Stimulated activated CD8-positive, alpha-beta memory T cell treated with anti-CD3 and anti-CD28 coated beads, Interleukin-7, amount 100 ng/mL, for 48 hours (primary cell): Measurements from ENCODE around the gene ARL6IP4.
A peak's percentile ranks its signal among the peaks of the same experiment; 100 is the strongest.
"Not testable (repeated sequence)": the region's sequence is repeated elsewhere in the genome, so short reads cannot be mapped to it uniquely, and the experiment has no call there.

ENCODE experiments used
- DNase-seq, 2 donors: peaks; one replicate each; pipeline ENCODE4 v3.0.0-alpha.2; 2020; ENCODE audit warnings: low read depth in 1 of 2; ENCODE audit errors: extremely low read depth in 1 of 2

ARL6IP4 gene

GRCh38 chr12:122980183-122981035 is at the start of gene ARL6IP4:
TSS of gene ARL6IP4 (plus strand) at chr12:122980681. CDS start at chr12:122981140, 459 bp downstream.
- DNase-seq, result peak; percentile 54

GRCh38 chr12:122932207-122932606 is 48.3 kb upstream of the ARL6IP4 start:
- DNase-seq, result no peak

GRCh38 chr12:122934722-122935121 is 45.8 kb upstream of the ARL6IP4 start:
- no peak for DNase-seq

- DNase-seq, result no peak
Observed at GRCh38 chr12:122935318-122935717, 45.2 kb upstream of the ARL6IP4 start.

- DNase-seq, result no peak
Observed at GRCh38 chr12:122937622-122938091, 42.8 kb upstream of the ARL6IP4 start.

GRCh38 chr12:122939125-122939524 is 41.4 kb upstream of the ARL6IP4 start:
- DNase-seq, result no peak

GRCh38 chr12:122941351-122941750 is 39.1 kb upstream of the ARL6IP4 start:
- not testable (repeated sequence) for DNase-seq

GRCh38 chr12:122942637-122943036 is 37.8 kb upstream of the ARL6IP4 start:
- no peak for DNase-seq

GRCh38 chr12:122943196-122943595 is 37.3 kb upstream of the ARL6IP4 start:
- DNase-seq, result no peak

- no peak for DNase-seq
Observed at GRCh38 chr12:122944605-122945592, 35.6 kb upstream of the ARL6IP4 start.

GRCh38 chr12:122946690-122947341 is 33.7 kb upstream of the ARL6IP4 start:
- DNase-seq, result peak; percentile 83 to 92

- DNase-seq, result no peak
Observed at GRCh38 chr12:122947352-122947792, 33.1 kb upstream of the ARL6IP4 start.

GRCh38 chr12:122948605-122949004 is 31.9 kb upstream of the ARL6IP4 start:
- no peak for DNase-seq

- DNase-seq, result no peak
Observed at GRCh38 chr12:122949405-122949804, 31.1 kb upstream of the ARL6IP4 start.

- no peak for DNase-seq
Observed at GRCh38 chr12:122949816-122950675, 30.4 kb upstream of the ARL6IP4 start.

- no peak for DNase-seq
Observed at GRCh38 chr12:122951406-122951805, 29.1 kb upstream of the ARL6IP4 start.

- peak; percentile 39 to 51 for DNase-seq
Observed at GRCh38 chr12:122951979-122952892, 28.2 kb upstream of the ARL6IP4 start.

GRCh38 chr12:122955156-122955555 is 25.3 kb upstream of the ARL6IP4 start:
- no peak for DNase-seq

- no peak for DNase-seq
Observed at GRCh38 chr12:122956035-122956434, 24.4 kb upstream of the ARL6IP4 start.
